Body of pancreas (tissue), 4 donors: Measurements from ENCODE around the gene SMPD3.

Source experiments
- POLR2A ChIP-seq, 3 donors: fragments of 450-650 bp; IDR thresholded peaks; one replicate each; pipeline ENCODE4 v1.6.1; 2016; ENCODE audit warnings: antibody characterized with exemption in 3 of 3, mild to moderate bottlenecking in 2 of 3
- TF ChIP-seq, protein P1 (sequence below), 7 experiments: fragments of 450-650 bp in 4 of 7; fragments of 200-600 bp in 3 of 7; sonication (generic) in 3 of 7; IDR thresholded peaks; one replicate each; pipeline ENCODE4 v1.5.1; 2016 to 2019; ENCODE audit warnings: antibody characterized with exemption in 7 of 7

DNA sequence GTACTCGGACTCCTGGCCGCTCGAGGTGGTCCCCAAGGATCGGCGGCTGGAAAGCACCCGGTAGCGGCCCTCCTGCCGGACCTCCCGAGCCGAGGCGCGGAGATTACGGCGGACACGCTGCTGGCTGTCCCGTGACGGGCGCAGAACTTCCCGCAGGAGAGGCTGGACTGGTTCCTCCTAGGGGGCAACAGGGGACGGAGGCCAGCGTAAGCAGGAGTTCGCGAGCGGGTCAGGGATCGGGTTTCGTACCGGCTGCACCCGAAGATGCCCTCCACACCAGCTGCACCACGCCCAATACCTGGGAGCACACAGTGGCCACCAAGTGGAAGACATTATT, 137.9 kb downstream of the SMPD3 start:
- TF ChIP-seq, protein P1, sequence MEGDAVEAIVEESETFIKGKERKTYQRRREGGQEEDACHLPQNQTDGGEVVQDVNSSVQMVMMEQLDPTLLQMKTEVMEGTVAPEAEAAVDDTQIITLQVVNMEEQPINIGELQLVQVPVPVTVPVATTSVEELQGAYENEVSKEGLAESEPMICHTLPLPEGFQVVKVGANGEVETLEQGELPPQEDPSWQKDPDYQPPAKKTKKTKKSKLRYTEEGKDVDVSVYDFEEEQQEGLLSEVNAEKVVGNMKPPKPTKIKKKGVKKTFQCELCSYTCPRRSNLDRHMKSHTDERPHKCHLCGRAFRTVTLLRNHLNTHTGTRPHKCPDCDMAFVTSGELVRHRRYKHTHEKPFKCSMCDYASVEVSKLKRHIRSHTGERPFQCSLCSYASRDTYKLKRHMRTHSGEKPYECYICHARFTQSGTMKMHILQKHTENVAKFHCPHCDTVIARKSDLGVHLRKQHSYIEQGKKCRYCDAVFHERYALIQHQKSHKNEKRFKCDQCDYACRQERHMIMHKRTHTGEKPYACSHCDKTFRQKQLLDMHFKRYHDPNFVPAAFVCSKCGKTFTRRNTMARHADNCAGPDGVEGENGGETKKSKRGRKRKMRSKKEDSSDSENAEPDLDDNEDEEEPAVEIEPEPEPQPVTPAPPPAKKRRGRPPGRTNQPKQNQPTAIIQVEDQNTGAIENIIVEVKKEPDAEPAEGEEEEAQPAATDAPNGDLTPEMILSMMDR (IDR thresholded peaks at IDR 0.05) = no peak
- no peak for TF ChIP-seq POLR2A (IDR thresholded peaks at IDR 0.05)
